CD8-positive, alpha-beta memory T cell (primary cell): ENCODE results near the gene PALMD. TPM values are rescaled to one million over a fixed set of nuclear protein-coding genes. Genes with fewer than 3 reads are reported as not detected.

ENCODE experiments used
- CTCF ChIA-PET: fragments of 350-600 bp; sonication (Branson Sonifier 250); formaldehyde crosslinking; loops from one replicate; lab custom pipeline; 2021; ENCODE audit warnings: antibody characterized with exemption; lab: Charles Lee
- POLR2A ChIA-PET: fragments of 350-600 bp; sonication (Branson Sonifier 250); formaldehyde crosslinking; loops from one replicate; lab custom pipeline; 2021; ENCODE audit warnings: antibody characterized with exemption; lab: Charles Lee
- DNase-seq, 5 donors: peaks; one replicate each; pipeline versions ENCODE4 v3.0.0 to v3.0.0-alpha.2; 2020 to 2022; ENCODE audit warnings: mixed read lengths in 1 of 5
- H3K27ac ChIP-seq: one replicate; pipeline ENCODE4 v1.7.0; 2013; ENCODE audit warnings: low read depth, mild to moderate bottlenecking, low read length, moderate library complexity
- H3K27me3 ChIP-seq: 2 replicates; pipeline ENCODE4 v1.7.0; 2013; ENCODE audit warnings: low read length, mild to moderate bottlenecking; ENCODE audit not compliant: insufficient read depth, poor library complexity, severe bottlenecking
- H3K36me3 ChIP-seq: 2 replicates; pipeline ENCODE4 v1.7.0; 2013; ENCODE audit warnings: mild to moderate bottlenecking, low read length, moderate library complexity; ENCODE audit not compliant: insufficient read depth
- H3K4me1 ChIP-seq: 2 replicates; pipeline ENCODE4 v1.7.0; 2013; ENCODE audit warnings: mild to moderate bottlenecking, low read length, moderate library complexity; ENCODE audit not compliant: insufficient read depth
- H3K4me3 ChIP-seq: 2 replicates; pipeline ENCODE4 v1.7.0; 2013; ENCODE audit warnings: mild to moderate bottlenecking, low read length
- H3K9me3 ChIP-seq: 2 replicates; pipeline ENCODE4 v1.7.0; 2013; ENCODE audit warnings: mild to moderate bottlenecking, low read length
- H3K27ac Mint-ChIP-seq, 8 donors: one replicate each; pipeline ENCODE4 v1.8.0; 2020 to 2021; ENCODE audit warnings: mixed read lengths in 8 of 8, mild to moderate bottlenecking in 6 of 8, inconsistent platforms in 3 of 8, moderate library complexity in 3 of 8
- H3K27me3 Mint-ChIP-seq, 2 donors: one replicate each; pipeline ENCODE4 v1.8.0; 2020 to 2021; ENCODE audit warnings: mixed read lengths in 2 of 2, mild to moderate bottlenecking in 1 of 2, moderate library complexity in 1 of 2
- H3K36me3 Mint-ChIP-seq, 3 donors: one replicate each; pipeline ENCODE4 v1.8.0; 2020 to 2021; ENCODE audit warnings: mixed read lengths in 3 of 3, inconsistent platforms in 1 of 3, mild to moderate bottlenecking in 1 of 3
- H3K4me1 Mint-ChIP-seq, 3 donors: one replicate each; pipeline ENCODE4 v1.8.0; 2020 to 2021; ENCODE audit warnings: mixed read lengths in 3 of 3, inconsistent platforms in 1 of 3, mild to moderate bottlenecking in 1 of 3
- H3K4me3 Mint-ChIP-seq, 7 donors: one replicate each; pipeline ENCODE4 v1.8.0; 2020 to 2021; ENCODE audit warnings: mixed read lengths in 7 of 7, mild to moderate bottlenecking in 6 of 7, moderate library complexity in 4 of 7, inconsistent platforms in 2 of 7
- H3K9me3 Mint-ChIP-seq, 5 donors: one replicate each; pipeline ENCODE4 v1.8.0; 2020 to 2022; ENCODE audit warnings: mixed read lengths in 5 of 5, mild to moderate bottlenecking in 3 of 5, moderate library complexity in 2 of 5, inconsistent platforms in 1 of 5
- polyA plus RNA-seq: library from polyadenylated mRNA; unstranded; fragments of 300-500 nt; fragmentation: Illumina TruSeq; gene quantifications from one replicate; pipeline ENCODE4 v1.2.3, GENCODE V29; 2021
- total RNA-seq, 2 experiments: library from RNA; stranded (reverse); gene quantifications; one replicate each; pipeline ENCODE4 v1.2.3, GENCODE V29; 2021

PALMD gene
- total and polyA plus RNA-seq, 3 experiments from 2014 or later = not detected

DNA sequence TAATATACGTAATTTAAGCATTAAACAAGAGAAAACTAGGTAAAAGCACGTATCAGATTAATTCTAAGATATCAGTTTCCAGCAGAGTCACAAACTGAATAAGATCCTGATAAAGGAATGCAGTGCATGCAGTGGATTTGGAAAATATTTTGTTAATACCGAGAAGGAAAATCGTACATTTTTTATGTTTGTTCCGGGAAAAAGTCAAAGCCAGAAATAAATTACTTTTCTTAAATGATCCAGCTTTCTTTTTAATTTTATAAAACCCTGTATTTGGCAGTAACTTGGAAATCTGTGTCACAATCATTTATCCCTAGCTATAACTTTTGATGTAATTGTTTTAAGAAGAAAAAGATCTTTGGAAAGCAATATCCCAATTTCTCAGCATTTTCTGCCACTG lies 955 bp downstream of the PALMD start:
- H3K27ac Mint-ChIP-seq = no peak overlapping the region
- H3K4me1 Mint-ChIP-seq = peaks cover 0 to 7% (median 0%) of the 10 kb centered on the region in 3 donors
- no peaks in the 10 kb centered on the region for H3K4me1 ChIP-seq
- CTCF ChIA-PET = interaction anchor here (1.0 kb wide), 1 partner anchor 11 kb away, joined by 3 read pairs; no protein-coding TSS in a partner anchor
- no peak for DNase-seq
- H3K27ac ChIP-seq = peak overlapping the region; percentile 55
- H3K36me3 Mint-ChIP-seq = no peaks in the 10 kb centered on the region
- POLR2A ChIA-PET = no interaction called here
- H3K4me3 Mint-ChIP-seq = no peak overlapping the region
- no peaks in the 10 kb centered on the region for H3K36me3 ChIP-seq
- H3K9me3 Mint-ChIP-seq = no peaks in the 10 kb centered on the region
- no peaks in the 10 kb centered on the region for H3K27me3 ChIP-seq
- no peaks in the 10 kb centered on the region for H3K9me3 ChIP-seq
- H3K27me3 Mint-ChIP-seq = peaks cover 9 to 38% of the 10 kb centered on the region in 2 donors
- no peak overlapping the region for H3K4me3 ChIP-seq

DNA sequence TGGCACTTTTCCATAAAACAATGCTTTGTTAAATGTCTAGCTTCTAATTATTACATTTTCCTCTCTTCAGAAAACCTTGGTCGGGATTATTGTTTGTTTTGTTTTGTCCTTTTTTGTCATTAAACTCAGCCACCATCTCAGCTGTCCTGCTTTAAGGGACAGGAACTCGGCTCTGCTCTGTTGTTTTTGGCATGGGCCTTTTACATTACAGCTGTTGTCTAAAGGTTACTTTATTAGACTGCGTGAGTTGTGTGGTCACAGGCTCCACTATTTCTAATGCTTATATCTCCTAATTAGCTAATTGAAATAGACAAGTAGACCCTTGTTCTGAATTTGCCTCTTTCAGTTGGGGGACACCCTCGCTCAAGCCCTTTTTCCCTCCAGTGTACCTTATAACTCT lies 1.6 kb downstream of the PALMD start:
- H3K27me3 Mint-ChIP-seq = peaks cover 9 to 38% of the 10 kb centered on the region in 2 donors

DNA sequence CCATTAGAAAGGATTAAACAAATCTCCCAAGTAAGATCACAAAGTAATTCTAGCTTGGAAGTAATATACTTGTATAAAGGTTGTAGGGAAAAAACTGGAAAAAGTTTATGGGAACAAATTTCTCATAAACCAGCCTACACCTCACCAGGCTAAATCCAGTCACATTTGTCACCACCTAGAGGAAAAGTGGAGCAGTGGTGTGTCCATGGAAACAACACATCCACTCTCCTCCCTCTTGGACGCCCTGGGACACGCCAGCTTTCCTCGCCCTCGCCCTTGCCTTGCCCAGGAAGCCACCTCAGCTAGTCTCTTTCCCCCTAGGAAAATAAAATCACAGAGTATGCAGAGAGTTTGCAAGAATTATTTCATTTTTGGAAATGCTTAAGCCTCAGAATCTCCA lies 2.2 kb downstream of the PALMD start:
- POLR2A ChIA-PET = no interaction called here
- H3K9me3 ChIP-seq = no peaks in the 10 kb centered on the region
- Mint-ChIP-seq H3K27ac (no peak overlapping the region), H3K4me3 (no peak overlapping the region), H3K4me1 (peaks cover 0 to 7% (median 0%) of the 10 kb centered on the region in 3 donors), H3K36me3 (no peaks in the 10 kb centered on the region), H3K27me3 (peaks cover 9 to 38% of the 10 kb centered on the region in 2 donors), H3K9me3 (no peaks in the 10 kb centered on the region)
- no peak for DNase-seq
- CTCF ChIA-PET = no interaction called here
- H3K4me3 ChIP-seq = no peak overlapping the region
- H3K27ac ChIP-seq = no peak overlapping the region
- no peaks in the 10 kb centered on the region for H3K27me3 ChIP-seq
- H3K36me3 ChIP-seq = no peaks in the 10 kb centered on the region
- H3K4me1 ChIP-seq = no peaks in the 10 kb centered on the region

More for the DNA sequence above, 1.6 kb downstream of the PALMD start:
- peak overlapping the region; percentile 55 for H3K27ac ChIP-seq
- H3K36me3 ChIP-seq = no peaks in the 10 kb centered on the region
- no peak overlapping the region for H3K4me3 Mint-ChIP-seq
- H3K9me3 ChIP-seq = no peaks in the 10 kb centered on the region
- no peak overlapping the region for H3K4me3 ChIP-seq
- no peaks in the 10 kb centered on the region for H3K4me1 ChIP-seq
- ChIA-PET POLR2A (no interaction called here), CTCF (interaction anchor here (1.0 kb wide), 1 partner anchor 11 kb away, joined by 3 read pairs; no protein-coding TSS in a partner anchor)
- no peaks in the 10 kb centered on the region for H3K9me3 Mint-ChIP-seq
- H3K4me1 Mint-ChIP-seq = peaks cover 0 to 7% (median 0%) of the 10 kb centered on the region in 3 donors
- no peak for DNase-seq
- H3K36me3 Mint-ChIP-seq = no peaks in the 10 kb centered on the region
- H3K27me3 ChIP-seq = no peaks in the 10 kb centered on the region
- H3K27ac Mint-ChIP-seq = no peak overlapping the region

DNA sequence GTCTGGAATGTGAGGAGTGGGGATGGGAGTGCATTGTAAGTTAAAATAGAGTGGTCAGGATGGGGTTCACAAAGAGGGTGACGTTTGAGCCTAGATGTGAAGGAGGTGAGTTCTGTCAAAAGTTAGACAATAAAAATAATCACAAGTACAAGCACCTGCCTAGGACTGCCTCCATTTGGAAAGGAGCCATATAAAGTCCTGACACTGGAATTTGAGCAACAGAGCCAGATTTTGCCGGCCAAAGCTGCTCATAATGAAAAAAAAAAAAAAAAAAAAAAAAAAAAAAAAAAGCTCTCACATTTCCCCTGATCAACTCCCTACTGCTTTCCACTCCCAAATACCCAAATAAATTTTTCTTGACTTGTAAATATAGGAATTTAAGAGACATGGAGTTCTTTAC lies 4.1 kb downstream of the PALMD start:
- Histone ChIP-seq H3K27me3 (no peaks in the 10 kb centered on the region), H3K9me3 (no peaks in the 10 kb centered on the region), H3K4me3 (no peak overlapping the region), H3K36me3 (no peaks in the 10 kb centered on the region), H3K27ac (no peak overlapping the region), H3K4me1 (no peaks in the 10 kb centered on the region)
- no peaks in the 10 kb centered on the region for H3K9me3 Mint-ChIP-seq
- ChIA-PET POLR2A (interaction anchor here (0.6 kb wide), 2 partner anchors 12 to 21 kb away, joined by 3 to 4 read pairs; no protein-coding TSS in a partner anchor), CTCF (no interaction called here)
- H3K36me3 Mint-ChIP-seq = no peaks in the 10 kb centered on the region
- H3K4me1 Mint-ChIP-seq = peaks cover 0 to 7% (median 0%) of the 10 kb centered on the region in 3 donors
- DNase-seq = no peak
- peaks cover 9 to 38% of the 10 kb centered on the region in 2 donors for H3K27me3 Mint-ChIP-seq
- no peak overlapping the region for H3K4me3 Mint-ChIP-seq
- H3K27ac Mint-ChIP-seq = no peak overlapping the region

DNA sequence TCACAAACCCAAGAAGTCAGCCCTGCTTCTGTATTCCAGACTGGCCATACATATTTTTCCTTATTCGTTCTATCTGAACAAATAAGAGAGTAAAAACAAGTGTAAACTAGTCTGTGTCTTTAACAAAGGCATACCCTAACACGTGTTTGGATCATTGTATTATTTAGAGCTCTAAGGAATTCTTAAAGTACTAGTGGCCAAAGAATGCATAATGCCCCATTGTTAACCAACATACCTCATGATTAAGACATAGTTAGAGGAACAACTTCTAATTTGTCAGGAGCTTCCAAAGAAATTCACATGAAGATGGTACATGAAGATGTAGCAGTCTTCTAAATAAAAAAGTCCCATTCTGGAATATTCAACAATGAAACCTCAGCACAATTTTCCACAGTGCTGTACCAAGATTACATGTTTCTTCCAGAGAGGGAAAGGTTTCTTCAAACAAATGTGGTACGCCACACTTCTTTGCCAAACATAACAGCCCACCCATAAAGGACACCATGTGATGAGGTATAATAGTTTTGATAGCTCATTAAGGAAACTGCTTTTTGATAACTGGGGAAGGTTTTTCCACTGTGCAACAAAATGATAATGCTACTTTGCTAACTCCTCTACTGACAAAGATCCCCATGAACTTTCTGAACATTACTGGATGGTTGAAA lies 5.0 kb downstream of the PALMD start:
- Mint-ChIP-seq H3K4me3 (no peak overlapping the region), H3K27me3 (peaks cover 9 to 32% of the 10 kb centered on the region in 2 donors), H3K27ac (no peak overlapping the region), H3K4me1 (peaks cover 0 to 4% (median 0%) of the 10 kb centered on the region in 3 donors), H3K9me3 (no peaks in the 10 kb centered on the region), H3K36me3 (no peaks in the 10 kb centered on the region)
- no peak overlapping the region for H3K27ac ChIP-seq
- no peaks in the 10 kb centered on the region for H3K4me1 ChIP-seq
- no peaks in the 10 kb centered on the region for H3K36me3 ChIP-seq
- CTCF ChIA-PET = no interaction called here
- no peaks in the 10 kb centered on the region for H3K9me3 ChIP-seq
- DNase-seq = no peak
- POLR2A ChIA-PET = interaction anchor here (0.6 kb wide), 1 partner anchor 20 kb away, joined by 4 read pairs; no protein-coding TSS in a partner anchor
- H3K4me3 ChIP-seq = no peak overlapping the region
- H3K27me3 ChIP-seq = no peaks in the 10 kb centered on the region

DNA sequence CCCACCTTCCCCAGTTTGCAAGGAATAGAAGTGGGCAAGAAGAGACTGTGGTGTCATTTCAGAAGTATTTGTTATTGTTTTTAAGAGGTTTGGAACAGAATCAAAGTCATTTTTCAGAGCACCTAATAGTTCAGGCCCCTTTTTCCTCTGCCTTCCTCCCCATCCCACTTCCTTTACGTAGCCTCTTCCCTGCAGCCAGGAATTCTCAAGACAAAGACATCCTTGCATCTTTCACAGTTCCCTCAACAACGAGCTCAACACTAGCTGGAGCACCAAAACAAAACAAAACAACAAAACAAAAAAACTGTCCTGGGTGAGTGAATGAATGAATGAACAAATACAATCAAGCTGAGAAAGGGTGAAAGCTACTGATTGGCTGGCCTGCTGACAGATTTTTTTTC lies 7.0 kb downstream of the PALMD start:
- H3K9me3 Mint-ChIP-seq = no peaks in the 10 kb centered on the region
- H3K27me3 Mint-ChIP-seq = peaks cover 5 to 15% of the 10 kb centered on the region in 2 donors
- Histone ChIP-seq H3K36me3 (no peaks in the 10 kb centered on the region), H3K9me3 (no peaks in the 10 kb centered on the region), H3K4me1 (no peaks in the 10 kb centered on the region), H3K27ac (no peak overlapping the region), H3K27me3 (no peaks in the 10 kb centered on the region), H3K4me3 (no peak overlapping the region)
- no peaks in the 10 kb centered on the region for H3K36me3 Mint-ChIP-seq
- ChIA-PET POLR2A (no interaction called here), CTCF (no interaction called here)
- no peak overlapping the region for H3K4me3 Mint-ChIP-seq
- no peak for DNase-seq
- no peak overlapping the region for H3K27ac Mint-ChIP-seq
- H3K4me1 Mint-ChIP-seq = no peaks in the 10 kb centered on the region

DNA sequence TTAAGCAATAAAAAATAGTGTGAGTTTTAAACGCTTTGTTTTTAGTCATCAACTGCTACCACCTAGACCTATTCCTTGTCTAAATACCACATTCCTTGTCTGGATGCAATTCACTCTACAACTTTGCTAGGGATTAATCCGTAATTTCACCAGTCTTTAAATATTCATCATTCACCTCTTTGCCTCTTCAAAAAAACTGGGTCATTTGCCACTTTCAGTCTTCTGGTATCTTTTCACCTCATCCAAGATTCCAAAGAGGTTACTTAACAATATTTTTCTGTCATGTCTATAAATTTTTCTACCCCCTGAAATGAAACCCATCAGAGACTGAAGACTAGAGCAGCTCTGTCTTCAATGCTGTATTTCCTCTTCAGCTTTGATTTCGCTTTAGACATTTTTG lies 9.5 kb downstream of the PALMD start:
- DNase-seq = no peak
- Histone ChIP-seq H3K4me3 (no peak overlapping the region), H3K27ac (no peak overlapping the region), H3K9me3 (no peaks in the 10 kb centered on the region), H3K4me1 (no peaks in the 10 kb centered on the region), H3K27me3 (no peaks in the 10 kb centered on the region), H3K36me3 (no peaks in the 10 kb centered on the region)
- ChIA-PET CTCF (no interaction called here), POLR2A (no interaction called here)
- H3K27me3 Mint-ChIP-seq = peaks cover 0 to 7% of the 10 kb centered on the region in 2 donors
- H3K4me1 Mint-ChIP-seq = no peaks in the 10 kb centered on the region
- H3K36me3 Mint-ChIP-seq = no peaks in the 10 kb centered on the region
- H3K9me3 Mint-ChIP-seq = no peaks in the 10 kb centered on the region
- H3K4me3 Mint-ChIP-seq = no peak overlapping the region
- no peak overlapping the region for H3K27ac Mint-ChIP-seq

DNA sequence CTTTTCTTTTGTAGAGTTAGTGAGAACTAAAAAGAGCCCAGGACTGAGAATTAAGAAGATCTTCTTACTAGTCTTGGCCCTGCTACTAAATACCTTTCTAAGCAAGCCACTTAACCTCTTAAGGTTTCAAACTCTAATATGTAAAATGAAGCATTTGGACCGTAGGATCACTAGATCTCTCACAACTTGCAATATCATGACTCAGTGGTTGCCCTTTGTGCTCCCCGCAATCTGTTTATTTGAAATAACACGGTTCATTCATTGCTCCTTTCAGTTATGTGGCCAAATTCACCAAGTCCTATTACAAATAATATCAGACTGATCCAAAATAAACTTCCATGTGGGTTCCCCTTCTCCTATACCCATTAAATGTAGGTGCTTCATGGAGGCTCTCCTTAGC lies 10.8 kb downstream of the PALMD start:
- Mint-ChIP-seq H3K4me3 (no peak overlapping the region), H3K4me1 (no peaks in the 10 kb centered on the region), H3K27ac (no peak overlapping the region), H3K36me3 (no peaks in the 10 kb centered on the region), H3K27me3 (peaks cover 0 to 6% of the 10 kb centered on the region in 2 donors), H3K9me3 (no peaks in the 10 kb centered on the region)
- ChIA-PET POLR2A (no interaction called here), CTCF (no interaction called here)
- Histone ChIP-seq H3K4me3 (no peak overlapping the region), H3K4me1 (no peaks in the 10 kb centered on the region), H3K27ac (no peak overlapping the region), H3K36me3 (no peaks in the 10 kb centered on the region), H3K27me3 (no peaks in the 10 kb centered on the region), H3K9me3 (no peaks in the 10 kb centered on the region)
- DNase-seq = no peak
